ENCODE data around the gene NFAM1. TPM values are rescaled to one million over a fixed set of nuclear protein-coding genes. Genes with fewer than 3 reads are reported as not detected.
A peak's percentile ranks its signal among the peaks of the same experiment; 100 is the strongest.

The NFAM1 gene
- total RNA-seq, 1 donor from 2014 or later = 0.91 TPM

- Mint-ChIP-seq H3K4me1 (ENCODE audit: low read depth, unreplicated experiment) (peaks cover 32% of the 10 kb centered on the region), H3K27ac (ENCODE audit: unreplicated experiment) (no peak overlapping the region), H3K9me3 (ENCODE audit: unreplicated experiment) (peaks cover 12% of the 10 kb centered on the region), H3K4me3 (ENCODE audit: unreplicated experiment) (no peak overlapping the region), H3K36me3 (ENCODE audit: unreplicated experiment) (no peaks in the 10 kb centered on the region), H3K27me3 (ENCODE audit: unreplicated experiment) (peaks cover 20% of the 10 kb centered on the region)
- TF ChIP-seq CTCF (IDR thresholded peaks at IDR 0.05; ENCODE audit: partially characterized antibody, unreplicated experiment) = no peak
- no peak for DNase-seq
Measured at GRCh38 chr22:42384506-42384905, 47.7 kb downstream of the NFAM1 start.

GRCh38 chr22:42383851-42384417 is 48.3 kb downstream of the NFAM1 start:
- peaks cover 20% of the 10 kb centered on the region for H3K27me3 Mint-ChIP-seq (ENCODE audit: unreplicated experiment)
- DNase-seq = no peak
- no peaks in the 10 kb centered on the region for H3K36me3 Mint-ChIP-seq (ENCODE audit: unreplicated experiment)
- no peak overlapping the region for H3K4me3 Mint-ChIP-seq (ENCODE audit: unreplicated experiment)
- peaks cover 35% of the 10 kb centered on the region for H3K4me1 Mint-ChIP-seq (ENCODE audit: low read depth, unreplicated experiment)
- TF ChIP-seq CTCF (IDR thresholded peaks at IDR 0.05; ENCODE audit: partially characterized antibody, unreplicated experiment) = no peak
- H3K9me3 Mint-ChIP-seq (ENCODE audit: unreplicated experiment) = peaks cover 12% of the 10 kb centered on the region
- H3K27ac Mint-ChIP-seq (ENCODE audit: unreplicated experiment) = no peak overlapping the region

- Mint-ChIP-seq H3K9me3 (ENCODE audit: unreplicated experiment) (peaks cover 15% of the 10 kb centered on the region), H3K27ac (ENCODE audit: unreplicated experiment) (no peak overlapping the region), H3K4me3 (ENCODE audit: unreplicated experiment) (no peak overlapping the region), H3K4me1 (ENCODE audit: low read depth, unreplicated experiment) (peaks cover 36% of the 10 kb centered on the region), H3K36me3 (ENCODE audit: unreplicated experiment) (no peaks in the 10 kb centered on the region), H3K27me3 (ENCODE audit: unreplicated experiment) (peaks cover 17% of the 10 kb centered on the region)
- DNase-seq = no peak
- no peak for TF ChIP-seq CTCF (IDR thresholded peaks at IDR 0.05; ENCODE audit: partially characterized antibody, unreplicated experiment)
Measured at GRCh38 chr22:42383287-42383686, 48.9 kb downstream of the NFAM1 start.

- Mint-ChIP-seq H3K27me3 (ENCODE audit: unreplicated experiment) (peaks cover 13% of the 10 kb centered on the region), H3K4me1 (ENCODE audit: low read depth, unreplicated experiment) (peaks cover 37% of the 10 kb centered on the region), H3K4me3 (ENCODE audit: unreplicated experiment) (peak overlapping the region; percentile 77), H3K36me3 (ENCODE audit: unreplicated experiment) (no peaks in the 10 kb centered on the region), H3K27ac (ENCODE audit: unreplicated experiment) (peak overlapping the region; percentile 91), H3K9me3 (ENCODE audit: unreplicated experiment) (peaks cover 18% of the 10 kb centered on the region)
- TF ChIP-seq CTCF (IDR thresholded peaks at IDR 0.05; ENCODE audit: partially characterized antibody, unreplicated experiment) = no peak
- peak; percentile 28 for DNase-seq
Measured at GRCh38 chr22:42380769-42381551, 51.2 kb downstream of the NFAM1 start.

GRCh38 chr22:42379966-42380537 is 52.2 kb downstream of the NFAM1 start:
- Mint-ChIP-seq H3K4me1 (ENCODE audit: low read depth, unreplicated experiment) (peaks cover 35% of the 10 kb centered on the region), H3K4me3 (ENCODE audit: unreplicated experiment) (peak overlapping the region; percentile 77), H3K36me3 (ENCODE audit: unreplicated experiment) (no peaks in the 10 kb centered on the region), H3K9me3 (ENCODE audit: unreplicated experiment) (peaks cover 18% of the 10 kb centered on the region), H3K27ac (ENCODE audit: unreplicated experiment) (peak overlapping the region; percentile 91), H3K27me3 (ENCODE audit: unreplicated experiment) (peaks cover 13% of the 10 kb centered on the region)
- no peak for DNase-seq
- no peak for TF ChIP-seq CTCF (IDR thresholded peaks at IDR 0.05; ENCODE audit: partially characterized antibody, unreplicated experiment)
